ENCODE measurements around the gene KLF13. TPM values are rescaled to one million over a fixed set of nuclear protein-coding genes. Genes with fewer than 3 reads are reported as not detected.

The KLF13 gene
- polyA plus RNA-seq, 1 donor (not counting 4 experiments of a cell fraction or from before 2014, with no cell fraction given): 66.7 TPM

- Histone ChIP-seq H3K9me1 (ENCODE audit: control insufficient read depth, extremely low read depth, insufficient read depth, low read length) (peaks cover 14% of the 10 kb centered on the region), H4K20me1 (ENCODE audit: control insufficient read depth, extremely low read depth, insufficient read depth, low read length) (peaks cover 35% of the 10 kb centered on the region), H3K4me3 (ENCODE audit: control insufficient read depth in 2 of 3, extremely low read depth in 1 of 3, insufficient read depth in 2 of 3, low read depth in 1 of 3, low read length in 3 of 3) (no peak overlapping the region), H3K36me3 (ENCODE audit: control insufficient read depth in 2 of 2, extremely low read depth in 1 of 2, insufficient read depth in 2 of 2, low read length in 2 of 2) (peaks cover 5 to 9% of the 10 kb centered on the region in 2 experiments), H3K27me3 (ENCODE audit: control insufficient read depth, extremely low read depth, insufficient read depth, low read length) (no peaks in the 10 kb centered on the region), H3K9ac (ENCODE audit: control insufficient read depth, extremely low read depth, insufficient read depth, low read length) (no peak overlapping the region), H3K9me3 (ENCODE audit: control insufficient read depth, low read depth, low read length) (no peaks in the 10 kb centered on the region), H2AFZ (ENCODE audit: control insufficient read depth, low read length) (no peak overlapping the region), H3K27ac (ENCODE audit: control insufficient read depth, insufficient read depth, low read length) (no peak overlapping the region), H3K4me1 (ENCODE audit: control insufficient read depth, extremely low read depth, insufficient read depth, low read length) (peaks cover 31% of the 10 kb centered on the region), H3K4me2 (ENCODE audit: control insufficient read depth, extremely low read depth, insufficient read depth, low read depth, low read length) (no peak overlapping the region), H3K79me2 (ENCODE audit: control insufficient read depth, insufficient read depth, low read length) (peaks cover 99% of the 10 kb centered on the region)
- FAIRE-seq (no peak), DNase-seq (ENCODE audit: low read depth, low spot score) (no peak)
- dilution Hi-C loops (cut with MboI; ENCODE audit: extremely low pct_ligation_motif_present, low sequenced_read_pairs): no loop called here
- TF ChIP-seq CTCF (optimal IDR thresholded peaks at IDR 0.05 in 1 of 3, IDR thresholded peaks at IDR 0.05 in 1 of 3, conservative IDR thresholded peaks at IDR 0.05 in 1 of 3; ENCODE audit: extremely low read depth in 1 of 3, insufficient read depth in 2 of 3, low read length in 3 of 3): no peak
These were observed 17.6 kb downstream of the KLF13 start for GRCh38 chr15:31344266-31344665.

GRCh38 chr15:31344823-31345605 lies 18.4 kb downstream of the KLF13 start:
- TF ChIP-seq CTCF (optimal IDR thresholded peaks at IDR 0.05 in 1 of 3, IDR thresholded peaks at IDR 0.05 in 1 of 3, conservative IDR thresholded peaks at IDR 0.05 in 1 of 3; ENCODE audit: extremely low read depth in 1 of 3, insufficient read depth in 2 of 3, low read length in 3 of 3) (no peak), EZH2 (IDR thresholded peaks at IDR 0.05; ENCODE audit: low read length) (no peak)
- peak overlapping the region; percentile 28 for H3K9ac ChIP-seq (ENCODE audit: control insufficient read depth, extremely low read depth, insufficient read depth, low read length)
- H3K36me3 ChIP-seq (ENCODE audit: control insufficient read depth in 2 of 2, extremely low read depth in 1 of 2, insufficient read depth in 2 of 2, low read length in 2 of 2): peaks cover 5 to 9% of the 10 kb centered on the region in 2 experiments
- peaks cover 14% of the 10 kb centered on the region for H3K9me1 ChIP-seq (ENCODE audit: control insufficient read depth, extremely low read depth, insufficient read depth, low read length)
- H2AFZ ChIP-seq (ENCODE audit: control insufficient read depth, low read length): no peak overlapping the region
- no peak for DNase-seq (ENCODE audit: low read depth, low spot score)
- dilution Hi-C loops (cut with MboI; ENCODE audit: extremely low pct_ligation_motif_present, low sequenced_read_pairs): no loop called here
- H3K27me3 ChIP-seq (ENCODE audit: control insufficient read depth, extremely low read depth, insufficient read depth, low read length): no peaks in the 10 kb centered on the region
- H3K4me3 ChIP-seq (ENCODE audit: control insufficient read depth in 2 of 3, extremely low read depth in 1 of 3, insufficient read depth in 2 of 3, low read depth in 1 of 3, low read length in 3 of 3): no peak overlapping the region
- no peak overlapping the region for H3K4me2 ChIP-seq (ENCODE audit: control insufficient read depth, extremely low read depth, insufficient read depth, low read depth, low read length)
- H3K27ac ChIP-seq (ENCODE audit: control insufficient read depth, insufficient read depth, low read length): no peak overlapping the region
- peaks cover 29% of the 10 kb centered on the region for H4K20me1 ChIP-seq (ENCODE audit: control insufficient read depth, extremely low read depth, insufficient read depth, low read length)
- peaks cover 99% of the 10 kb centered on the region for H3K79me2 ChIP-seq (ENCODE audit: control insufficient read depth, insufficient read depth, low read length)
- no peaks in the 10 kb centered on the region for H3K9me3 ChIP-seq (ENCODE audit: control insufficient read depth, low read depth, low read length)
- peaks cover 23% of the 10 kb centered on the region for H3K4me1 ChIP-seq (ENCODE audit: control insufficient read depth, extremely low read depth, insufficient read depth, low read length)
- no peak for FAIRE-seq
